HG02642 (cell line): ENCODE results near the gene CARD10.

Source experiments
- ATAC-seq: cut with Tn5 transposase; IDR thresholded peaks from one replicate; pipeline ENCODE4 v1.9.1; 2021; ENCODE audit warnings: mild to moderate bottlenecking; ENCODE audit not compliant: unreplicated experiment, poor library complexity

CARD10 gene

DNA sequence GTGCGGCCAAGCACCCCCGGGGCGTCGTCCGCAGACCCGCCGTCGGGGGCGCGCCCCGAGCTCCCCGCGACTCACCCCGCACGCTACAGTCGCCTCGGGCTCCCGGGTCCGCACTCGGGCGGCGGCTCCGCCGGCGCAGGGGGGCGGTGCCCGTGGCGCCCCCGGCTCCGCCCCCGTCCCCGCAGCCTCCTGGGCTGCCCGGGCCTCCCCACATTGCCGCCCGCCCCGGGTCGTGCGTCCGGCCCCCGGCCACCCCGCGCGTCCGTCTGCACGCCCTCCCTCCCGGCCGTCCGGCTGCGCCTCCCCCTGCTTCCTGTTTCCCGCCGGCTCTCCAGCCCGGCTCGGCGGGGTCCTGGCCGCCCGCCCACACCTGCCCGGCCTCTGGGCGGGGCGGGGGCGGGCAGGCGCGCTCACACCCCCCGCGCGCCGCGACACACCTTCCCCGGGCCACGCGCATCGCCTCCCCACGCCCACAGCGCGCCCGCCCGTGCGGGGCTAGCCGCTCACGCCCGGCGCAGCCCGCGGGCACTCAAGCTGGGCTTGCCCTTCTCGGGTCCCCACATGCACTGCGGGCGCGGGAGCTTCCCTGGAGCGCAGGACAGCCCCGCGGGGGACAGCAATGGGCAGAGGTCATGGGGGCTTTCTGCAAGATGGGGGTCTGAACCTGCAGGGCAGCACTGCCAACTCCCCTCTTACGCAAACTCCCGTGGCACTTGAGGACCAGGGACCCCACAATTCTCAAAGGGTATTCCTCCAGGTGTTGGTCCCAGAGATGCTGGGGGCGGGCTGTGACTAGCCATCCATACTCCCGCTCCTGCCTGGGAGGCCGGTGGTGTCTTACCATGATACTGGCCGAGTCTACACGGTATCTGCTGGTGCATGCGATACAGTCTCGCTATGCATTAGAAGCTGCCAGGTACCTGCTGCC lies at the start of gene CARD10:
Gene CARD10 (minus strand): TSS at position 148 of the 928 bp plus-strand sequence. CDS start 215 bp downstream, outside the sequence.
- ATAC-seq, result no peak

DNA sequence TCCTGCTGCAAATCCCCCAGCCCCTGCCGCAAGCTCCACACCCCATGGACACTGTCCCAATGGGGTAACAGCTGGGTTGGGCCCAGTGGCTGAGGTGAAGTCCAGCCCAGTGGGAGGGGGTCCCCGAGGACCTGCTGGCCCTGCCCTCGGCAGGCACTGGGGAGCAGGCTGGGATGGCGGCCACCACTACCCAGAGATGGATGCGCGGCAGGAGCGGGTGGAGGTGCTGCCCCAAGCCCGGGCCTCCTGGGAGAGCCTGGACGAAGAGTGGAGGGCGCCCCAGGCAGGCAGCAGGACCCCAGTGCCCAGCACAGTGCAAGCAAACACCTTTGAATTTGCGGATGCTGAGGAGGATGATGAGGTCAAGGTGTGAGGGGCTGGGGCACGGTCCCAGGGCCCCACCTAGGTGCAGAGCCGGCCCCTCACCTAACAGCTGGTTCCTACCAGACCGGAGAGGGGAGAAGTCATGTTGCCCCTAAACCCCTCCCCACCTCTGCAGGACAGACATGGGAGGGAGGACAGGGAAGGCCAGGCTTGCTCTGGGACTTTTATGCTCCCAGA lies 49.3 kb upstream of the CARD10 start:
- ATAC-seq, result no peak

- no peak for ATAC-seq
These were observed 48.8 kb upstream of the CARD10 start for GRCh38 chr22:37568012-37568411.

- ATAC-seq, result peak; percentile 74
These were observed 47.9 kb upstream of the CARD10 start for GRCh38 chr22:37566903-37567798.

DNA sequence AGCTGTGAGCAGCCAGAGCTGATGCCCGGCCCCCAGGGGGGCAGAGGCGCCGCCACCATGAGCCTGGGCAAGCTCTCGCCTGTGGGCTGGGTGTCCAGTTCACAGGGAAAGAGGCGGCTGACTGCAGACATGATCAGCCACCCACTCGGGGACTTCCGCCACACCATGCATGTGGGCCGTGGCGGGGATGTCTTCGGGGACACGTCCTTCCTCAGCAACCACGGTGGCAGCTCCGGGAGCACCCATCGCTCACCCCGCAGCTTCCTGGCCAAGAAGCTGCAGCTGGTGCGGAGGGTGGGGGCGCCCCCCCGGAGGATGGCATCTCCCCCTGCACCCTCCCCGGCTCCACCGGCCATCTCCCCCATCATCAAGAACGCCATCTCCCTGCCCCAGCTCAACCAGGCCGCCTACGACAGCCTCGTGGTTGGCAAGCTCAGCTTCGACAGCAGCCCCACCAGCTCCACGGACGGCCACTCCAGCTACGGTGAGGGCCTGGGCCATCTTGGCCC lies 47.2 kb upstream of the CARD10 start:
- ATAC-seq, result no peak

DNA sequence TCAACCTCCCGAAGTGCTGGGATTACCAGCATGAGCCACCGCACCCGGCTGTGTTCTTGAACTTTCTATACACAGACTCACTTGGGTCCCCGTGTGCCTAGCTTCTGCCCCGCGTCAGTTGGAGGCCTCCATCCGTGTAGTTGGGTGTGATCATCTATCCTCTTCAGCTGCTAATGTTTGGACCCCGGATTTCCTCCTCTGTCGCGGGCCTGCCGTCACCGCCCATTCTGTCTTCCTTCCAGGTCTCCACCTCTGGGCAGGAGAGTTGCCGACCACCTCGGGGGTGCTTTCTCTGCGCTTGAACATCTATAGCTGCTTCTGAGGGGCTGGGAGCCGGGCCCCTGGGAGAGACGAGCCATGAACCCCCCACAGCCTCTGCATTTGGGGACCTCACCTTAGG lies 46.6 kb upstream of the CARD10 start:
- ATAC-seq, result no peak

- ATAC-seq, result no peak
These were observed 45.0 kb upstream of the CARD10 start for GRCh38 chr22:37564111-37564711.

GRCh38 chr22:37563153-37564081 lies 44.2 kb upstream of the CARD10 start:
- ATAC-seq, result no peak

- ATAC-seq, result no peak
These were observed 43.0 kb upstream of the CARD10 start for GRCh38 chr22:37562049-37562875.

GRCh38 chr22:37561212-37562048 lies 42.2 kb upstream of the CARD10 start:
- no peak for ATAC-seq

- ATAC-seq, result no peak
These were observed 41.5 kb upstream of the CARD10 start for GRCh38 chr22:37560608-37561211.

GRCh38 chr22:37559901-37560607 lies 40.8 kb upstream of the CARD10 start, which contains the start of gene CDC42EP1:
CDC42EP1 (plus strand) TSS chr22:37560480; CDS start chr22:37566350, 5,870 bp downstream.
- no peak for ATAC-seq

DNA sequence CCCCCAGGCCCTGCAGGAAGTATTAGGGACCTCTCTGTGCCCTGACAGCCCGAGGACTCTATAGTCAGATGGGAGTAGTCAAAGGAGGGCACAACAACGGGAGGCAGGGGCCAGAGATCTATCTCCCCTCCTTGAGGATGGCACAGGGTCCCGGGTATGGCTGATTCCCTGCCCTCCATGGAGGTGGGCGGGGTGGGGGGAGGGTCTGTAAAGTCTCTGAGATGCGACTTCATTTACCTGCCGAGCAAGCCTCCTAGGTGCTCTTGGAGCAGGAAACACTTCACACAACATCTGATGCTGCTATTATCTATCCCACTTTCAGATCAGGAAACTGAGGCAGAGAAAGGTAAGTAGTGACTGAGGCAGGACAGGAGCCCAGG lies 40.3 kb upstream of the CARD10 start:
- ATAC-seq, result no peak

GRCh38 chr22:37558815-37559214 lies 39.6 kb upstream of the CARD10 start:
- no peak for ATAC-seq

- ATAC-seq, result no peak
These were observed 38.2 kb upstream of the CARD10 start for GRCh38 chr22:37557321-37558001.

- no peak for ATAC-seq
These were observed 37.5 kb upstream of the CARD10 start for GRCh38 chr22:37556710-37557109.
